Mesodermal cell (in vitro differentiated cells): Measurements from ENCODE around the gene IGFBP6.
A peak's percentile ranks its signal among the peaks of the same experiment; 100 is the strongest.
"Not testable (repeated sequence)": the region's sequence is repeated elsewhere in the genome, so short reads cannot be mapped to it uniquely, and the experiment has no call there.

Experiments used
- H3K27ac ChIP-seq: 2 replicates; pipeline ENCODE4 v1.7.0; 2013; ENCODE audit warnings: mild to moderate bottlenecking, low read depth, low read length, moderate library complexity; ENCODE audit not compliant: severe bottlenecking
- H3K36me3 ChIP-seq: 2 replicates; pipeline ENCODE4 v1.7.1; 2013; ENCODE audit warnings: mild to moderate bottlenecking, low read length, moderate library complexity; ENCODE audit not compliant: control insufficient read depth, insufficient read depth
- H3K4me1 ChIP-seq: one replicate; pipeline ENCODE4 v1.7.1; 2013; ENCODE audit warnings: mild to moderate bottlenecking, low read length; ENCODE audit not compliant: insufficient read depth, control insufficient read depth, poor library complexity, severe bottlenecking
- H3K4me3 ChIP-seq: 2 replicates; pipeline ENCODE4 v1.7.0; 2013; ENCODE audit warnings: low read length, control low read depth, mild to moderate bottlenecking; ENCODE audit not compliant: insufficient read depth, poor library complexity, severe bottlenecking; ENCODE audit errors: extremely low read depth
- H3K9me3 ChIP-seq: 2 replicates; pipeline ENCODE4 v1.7.1; 2013; ENCODE audit warnings: mild to moderate bottlenecking, low read length, moderate library complexity; ENCODE audit not compliant: control insufficient read depth
- WGBS, 2 experiments: methylation state at CpG; one replicate each; pipeline ENCODE4 v1.1.5; 2013; ENCODE audit warnings: missing lambda C conversion rate in 2 of 2; ENCODE audit not compliant: insufficient coverage in 2 of 2; 5-methylcytosine and 5-hydroxymethylcytosine counted together

The IGFBP6 gene

GRCh38 chr12:53101266-53101665 lies 3.8 kb downstream of the IGFBP6 start:
- Histone ChIP-seq H3K4me1 (peaks cover 35% of the 10 kb centered on the region), H3K4me3 (no peak overlapping the region), H3K27ac (no peak overlapping the region), H3K36me3 (no peaks in the 10 kb centered on the region), H3K9me3 (no peaks in the 10 kb centered on the region)
- 84 to 94% methylated on average over 6 to 7 of the region's 7 CpGs for WGBS, 2 experiments

DNA sequence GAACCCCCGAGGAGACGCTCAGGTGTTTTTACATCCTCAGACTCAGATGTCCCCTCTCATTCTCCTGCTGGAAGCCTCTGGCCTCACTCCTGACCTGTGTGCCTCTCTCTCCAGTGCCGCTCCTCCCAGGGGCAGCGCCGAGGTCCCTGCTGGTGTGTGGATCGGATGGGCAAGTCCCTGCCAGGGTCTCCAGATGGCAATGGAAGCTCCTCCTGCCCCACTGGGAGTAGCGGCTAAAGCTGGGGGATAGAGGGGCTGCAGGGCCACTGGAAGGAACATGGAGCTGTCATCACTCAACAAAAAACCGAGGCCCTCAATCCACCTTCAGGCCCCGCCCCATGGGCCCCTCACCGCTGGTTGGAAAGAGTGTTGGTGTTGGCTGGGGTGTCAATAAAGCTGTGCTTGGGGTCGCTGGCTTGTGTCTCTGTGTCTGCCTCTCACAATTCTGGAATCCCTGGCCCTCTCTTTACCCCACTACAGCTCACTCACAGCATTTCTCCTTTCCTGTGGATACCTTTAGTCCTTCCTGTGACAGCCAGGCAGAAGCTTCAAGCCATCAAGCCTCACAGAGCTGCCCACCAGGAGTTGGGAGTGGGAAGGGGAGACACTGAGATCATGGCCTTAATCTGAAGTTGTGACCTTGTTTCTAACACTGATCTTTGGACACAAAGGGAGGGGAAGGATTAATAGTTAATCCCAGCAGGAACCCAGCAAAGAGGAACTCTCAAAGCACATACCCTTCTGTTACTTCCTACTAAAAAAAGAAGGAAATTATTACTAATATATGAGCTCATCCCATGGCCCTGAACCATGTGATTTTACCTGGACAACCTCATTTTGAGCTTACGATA lies 4.7 kb downstream of the IGFBP6 start:
- no peaks in the 10 kb centered on the region for H3K36me3 ChIP-seq
- no peaks in the 10 kb centered on the region for H3K9me3 ChIP-seq
- 88 to 96% methylated on average over 8 to 9 of the region's 12 CpGs for WGBS, 2 experiments
- peaks cover 27% of the 10 kb centered on the region for H3K4me1 ChIP-seq
- H3K27ac ChIP-seq = no peak overlapping the region
- H3K4me3 ChIP-seq = no peak overlapping the region

DNA sequence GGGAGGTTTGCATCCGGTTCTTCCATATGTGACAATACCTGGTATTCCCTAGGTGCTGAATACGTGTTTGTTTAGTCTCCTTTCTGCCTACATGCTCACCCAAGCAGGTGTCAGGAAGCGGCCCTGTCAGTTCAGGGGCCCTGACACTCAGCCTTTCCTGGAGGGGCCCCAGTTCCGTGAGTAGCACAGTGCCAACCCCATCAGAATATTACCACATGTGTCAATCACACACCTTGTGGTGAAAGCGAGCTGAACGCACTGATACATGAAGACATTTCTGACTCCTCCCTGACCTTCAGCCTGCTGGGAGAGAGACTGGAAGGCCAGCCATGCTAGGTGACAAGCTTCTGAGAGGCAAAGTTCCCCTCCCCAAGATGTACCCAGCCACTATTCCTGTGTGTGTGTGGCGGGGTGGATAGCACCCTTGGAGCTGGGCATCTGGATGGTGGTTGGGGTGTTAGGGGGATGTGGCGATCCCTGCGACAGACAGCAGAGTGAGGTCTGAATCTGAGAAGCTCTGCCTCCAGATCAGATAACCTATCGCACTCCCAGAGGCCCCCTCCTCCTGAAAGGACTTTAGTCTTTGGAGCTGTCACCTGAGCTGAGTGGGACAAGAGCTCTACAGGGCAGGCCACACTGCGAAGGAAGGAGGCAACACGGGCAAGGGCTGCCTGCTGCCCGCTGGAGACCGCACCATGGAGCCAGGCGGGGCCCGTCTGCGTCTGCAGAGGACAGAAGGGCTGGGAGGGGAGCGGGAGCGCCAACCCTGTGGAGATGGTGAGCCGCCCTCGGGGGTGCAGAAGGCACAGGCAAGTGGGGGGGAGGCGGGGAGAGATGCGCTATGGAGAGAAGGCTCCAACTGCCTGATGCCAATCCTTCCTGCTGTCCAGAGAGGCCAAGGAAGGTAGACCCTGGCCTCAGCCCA lies 5.7 kb downstream of the IGFBP6 start, which contains the start of gene SOAT2:
TSS of gene SOAT2 (plus strand) at position 604 of the 925 bp plus-strand sequence. CDS start at position 696, 92 bp downstream.
- H3K4me3 ChIP-seq = no peak within 1 kb of the TSS
- no peaks in the 10 kb centered on the region for H3K9me3 ChIP-seq
- H3K27ac ChIP-seq = peak within 1 kb of the TSS; percentile 66
- no peaks in the 10 kb centered on the region for H3K36me3 ChIP-seq
- 86 to 87% methylated on average over 9 to 20 of the region's 23 CpGs for WGBS, 2 experiments
- peaks cover 26% of the 10 kb centered on the region for H3K4me1 ChIP-seq

DNA sequence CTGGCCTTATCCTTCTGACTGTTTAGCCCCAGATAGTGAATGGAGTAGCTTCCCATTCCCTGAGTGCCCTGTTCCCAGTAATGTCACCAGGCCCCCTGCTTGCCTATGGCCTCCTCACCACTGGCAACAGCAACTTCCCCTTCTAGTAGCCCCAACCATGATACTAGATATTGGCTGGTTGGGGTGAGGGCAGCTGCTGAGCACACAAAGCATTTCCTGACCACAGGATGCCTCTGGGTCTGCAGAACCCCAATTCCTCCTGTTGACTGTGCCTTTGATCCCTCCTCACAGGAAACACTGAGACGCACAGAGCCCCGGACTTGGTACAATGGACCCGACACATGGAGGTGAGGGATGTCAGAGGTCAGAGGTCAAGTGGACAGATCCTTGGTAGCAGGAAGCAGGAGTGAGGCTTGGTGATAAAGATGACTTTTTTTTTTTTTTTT lies 6.4 kb downstream of the IGFBP6 start:
- H3K9me3 ChIP-seq = no peaks in the 10 kb centered on the region
- peaks cover 24% of the 10 kb centered on the region for H3K4me1 ChIP-seq
- no peak overlapping the region for H3K4me3 ChIP-seq
- H3K27ac ChIP-seq = peak overlapping the region; percentile 66
- WGBS, 2 experiments = 66 to 80% methylated on average over 1 to 3 of the region's 3 CpGs
- no peaks in the 10 kb centered on the region for H3K36me3 ChIP-seq

- H3K27ac ChIP-seq = no peak overlapping the region
- peaks cover 7% of the 10 kb centered on the region for H3K9me3 ChIP-seq
- H3K36me3 ChIP-seq = no peaks in the 10 kb centered on the region
- peaks cover 20% of the 10 kb centered on the region for H3K4me1 ChIP-seq
- no peak overlapping the region for H3K4me3 ChIP-seq
- WGBS, 2 experiments = 92 to 94% methylated on average over 6 of the region's 8 CpGs
Observed at GRCh38 chr12:53105256-53105655, 7.8 kb downstream of the IGFBP6 start.

- Histone ChIP-seq H3K9me3 (peaks cover 8% of the 10 kb centered on the region), H3K4me3 (no peak overlapping the region), H3K4me1 (peaks cover 20% of the 10 kb centered on the region), H3K36me3 (no peaks in the 10 kb centered on the region), H3K27ac (no peak overlapping the region)
- 91 to 98% methylated on average over 4 to 5 of the region's 7 CpGs for WGBS, 2 experiments
Observed at GRCh38 chr12:53105712-53106439, 8.4 kb downstream of the IGFBP6 start.

- Histone ChIP-seq H3K36me3 (no peaks in the 10 kb centered on the region), H3K4me3 (no peak overlapping the region), H3K4me1 (peaks cover 20% of the 10 kb centered on the region), H3K9me3 (peaks cover 8% of the 10 kb centered on the region), H3K27ac (no peak overlapping the region)
- no CpG with 5 or more reads among the region's 7 CpGs for WGBS, 2 experiments
Observed at GRCh38 chr12:53107122-53107521, 9.7 kb downstream of the IGFBP6 start.

GRCh38 chr12:53112431-53112830 lies 15.0 kb downstream of the IGFBP6 start:
- not testable (repeated sequence) for H3K4me3 ChIP-seq, H3K4me1 ChIP-seq, H3K27ac ChIP-seq, H3K36me3 ChIP-seq, H3K9me3 ChIP-seq
- 88 to 93% methylated on average over 5 to 6 of the region's 7 CpGs for WGBS, 2 experiments

DNA sequence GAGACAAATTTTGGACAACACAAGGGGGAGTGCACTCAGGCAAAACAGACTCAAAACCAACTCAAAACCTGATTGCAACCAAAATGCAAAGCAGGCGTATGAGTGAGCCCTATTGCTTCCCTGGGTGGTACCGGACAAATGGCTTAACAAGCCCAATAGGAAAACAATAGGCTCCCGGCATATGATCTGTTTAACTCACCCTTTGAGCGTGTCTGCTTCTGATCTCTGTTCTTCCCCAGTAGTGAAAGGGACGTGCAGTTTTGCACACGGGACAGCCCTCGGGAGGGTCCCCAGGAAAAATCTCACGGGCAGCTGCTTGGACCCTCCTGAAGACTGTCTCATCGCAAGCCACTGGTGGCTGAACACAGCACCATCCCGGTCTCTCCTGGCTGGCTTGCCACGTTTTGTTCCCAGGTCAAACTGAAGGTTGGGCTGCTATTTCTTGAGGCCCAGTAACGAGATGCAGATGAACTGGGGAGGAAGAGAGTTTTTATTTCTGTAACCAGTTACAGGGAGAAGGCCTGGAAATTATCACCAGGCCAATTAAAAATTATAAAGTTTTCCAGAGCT lies 15.8 kb downstream of the IGFBP6 start:
- peaks cover 8% of the 10 kb centered on the region for H3K9me3 ChIP-seq
- no peaks in the 10 kb centered on the region for H3K4me1 ChIP-seq
- 83 to 92% methylated on average over 12 of the region's 12 CpGs for WGBS, 2 experiments
- no peaks in the 10 kb centered on the region for H3K36me3 ChIP-seq
- no peak overlapping the region for H3K27ac ChIP-seq
- H3K4me3 ChIP-seq = no peak overlapping the region

- no peak overlapping the region for H3K4me3 ChIP-seq
- H3K27ac ChIP-seq = no peak overlapping the region
- peaks cover 8% of the 10 kb centered on the region for H3K9me3 ChIP-seq
Observed at GRCh38 chr12:53113951-53114350, 16.5 kb downstream of the IGFBP6 start.

More at GRCh38 chr12:53113951-53114350, 16.5 kb downstream of the IGFBP6 start:
- Histone ChIP-seq H3K36me3 (no peaks in the 10 kb centered on the region), H3K4me1 (no peaks in the 10 kb centered on the region)
